ENCODE data around the gene FSTL4.

The FSTL4 gene

DNA sequence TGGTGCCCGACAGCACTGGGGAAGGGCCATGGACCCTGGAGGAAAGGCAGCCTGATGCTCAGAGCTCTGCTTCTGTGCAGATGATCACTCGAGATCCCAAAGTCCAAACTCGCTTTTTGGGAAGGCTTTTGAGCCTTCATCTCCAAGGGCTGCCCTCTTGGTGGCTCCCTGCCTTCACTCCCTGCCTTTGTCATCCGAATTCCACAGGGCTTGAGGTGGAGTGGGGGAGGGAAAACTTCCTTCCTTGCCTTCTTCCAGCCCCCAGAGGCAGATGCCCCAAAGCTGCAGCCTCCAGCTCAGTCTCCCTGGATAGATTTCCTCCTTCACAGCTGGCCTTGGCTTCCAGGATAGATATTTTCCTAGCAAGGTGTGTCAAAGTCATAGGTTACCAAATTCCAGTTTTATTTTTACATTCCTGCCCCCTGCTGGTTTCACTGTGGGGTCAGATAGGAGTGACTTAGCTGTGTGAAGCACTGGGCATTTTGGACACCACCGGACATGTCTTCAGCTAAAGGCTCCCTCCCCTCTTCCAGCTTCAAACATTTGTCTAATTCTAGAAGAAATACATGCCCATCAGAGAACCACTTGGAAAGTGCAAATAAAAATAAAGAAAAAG lies 292.3 kb downstream of the FSTL4 start:
- 64 to 67% methylated on average over 2 to 3 of the region's 5 CpGs for WGBS, 2 experiments (ENCODE audit: insufficient coverage in 2 of 2)
- H3K4me3 ChIP-seq (ENCODE audit: extremely low read depth, insufficient read depth, low read length, poor library complexity, severe bottlenecking) = no peak overlapping the region
- peaks cover 6% of the 10 kb centered on the region for H3K4me1 ChIP-seq (ENCODE audit: control insufficient read depth, insufficient read depth, low read length, poor library complexity, severe bottlenecking)

DNA sequence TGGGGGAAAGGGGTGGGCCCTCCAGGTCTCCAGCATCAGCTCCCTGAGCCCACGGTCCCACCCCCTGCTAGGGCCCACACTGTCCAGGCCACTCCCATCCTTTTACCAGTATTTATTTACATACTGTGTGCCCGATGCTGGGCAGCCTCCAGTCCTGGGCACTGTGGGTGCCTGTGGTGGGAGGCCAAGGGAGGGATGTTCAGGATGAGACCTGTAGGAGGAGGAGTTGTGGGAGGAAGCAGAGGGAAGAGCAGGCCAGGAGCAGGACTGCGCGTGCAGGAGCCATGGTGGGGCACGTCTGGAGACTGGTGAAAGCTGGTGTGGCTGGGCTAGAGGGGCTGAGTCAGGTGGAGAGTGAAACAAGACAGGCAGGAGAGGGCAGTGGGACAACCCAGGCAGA lies 293.1 kb downstream of the FSTL4 start:
- H3K9me3 ChIP-seq (ENCODE audit: control insufficient read depth, low read length) = no peaks in the 10 kb centered on the region
- peaks cover 6% of the 10 kb centered on the region for H3K4me1 ChIP-seq (ENCODE audit: control insufficient read depth, insufficient read depth, low read length, poor library complexity, severe bottlenecking)
- no peaks in the 10 kb centered on the region for H3K36me3 ChIP-seq (ENCODE audit: control insufficient read depth, insufficient read depth, low read length)
- WGBS, 2 experiments (ENCODE audit: insufficient coverage in 2 of 2) = 90 to 91% methylated on average over 4 to 5 of the region's 5 CpGs
- no peak overlapping the region for H3K27ac ChIP-seq (ENCODE audit: low read depth, low read length, severe bottlenecking)
- H3K4me3 ChIP-seq (ENCODE audit: extremely low read depth, insufficient read depth, low read length, poor library complexity, severe bottlenecking) = no peak overlapping the region

More for the DNA sequence above, 292.3 kb downstream of the FSTL4 start:
- Histone ChIP-seq H3K27ac (ENCODE audit: low read depth, low read length, severe bottlenecking) (no peak overlapping the region), H3K9me3 (ENCODE audit: control insufficient read depth, low read length) (no peaks in the 10 kb centered on the region), H3K36me3 (ENCODE audit: control insufficient read depth, insufficient read depth, low read length) (no peaks in the 10 kb centered on the region)

DNA sequence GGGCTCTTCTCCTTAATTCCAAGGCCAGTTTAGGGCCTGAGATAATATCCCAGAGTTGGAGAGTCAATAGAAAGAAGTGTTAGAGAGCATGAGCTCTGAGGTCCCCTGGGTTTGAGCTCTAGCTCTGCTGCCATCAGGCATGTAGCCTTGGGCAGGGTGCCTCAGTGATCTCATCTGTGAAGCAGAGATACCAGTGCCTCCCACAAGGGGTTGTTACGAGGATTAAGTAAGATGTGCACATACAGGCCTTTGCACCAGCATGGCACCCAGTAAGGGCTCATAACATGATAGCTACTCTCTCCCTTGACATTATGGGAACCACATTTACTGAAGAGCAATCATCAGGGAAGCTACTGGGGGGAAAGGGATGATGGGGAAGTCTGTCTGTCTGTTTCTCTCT lies 294.8 kb downstream of the FSTL4 start:
- Histone ChIP-seq H3K9me3 (ENCODE audit: control insufficient read depth, low read length) (no peaks in the 10 kb centered on the region), H3K4me1 (ENCODE audit: control insufficient read depth, insufficient read depth, low read length, poor library complexity, severe bottlenecking) (peaks cover 6% of the 10 kb centered on the region), H3K27ac (ENCODE audit: low read depth, low read length, severe bottlenecking) (no peak overlapping the region), H3K36me3 (ENCODE audit: control insufficient read depth, insufficient read depth, low read length) (no peaks in the 10 kb centered on the region), H3K4me3 (ENCODE audit: extremely low read depth, insufficient read depth, low read length, poor library complexity, severe bottlenecking) (no peak overlapping the region)
- 100% methylated on average over 1 of the region's 1 CpG; no CpG with 5 or more reads in 1 of the 2 experiments for WGBS, 2 experiments (ENCODE audit: insufficient coverage in 2 of 2)

DNA sequence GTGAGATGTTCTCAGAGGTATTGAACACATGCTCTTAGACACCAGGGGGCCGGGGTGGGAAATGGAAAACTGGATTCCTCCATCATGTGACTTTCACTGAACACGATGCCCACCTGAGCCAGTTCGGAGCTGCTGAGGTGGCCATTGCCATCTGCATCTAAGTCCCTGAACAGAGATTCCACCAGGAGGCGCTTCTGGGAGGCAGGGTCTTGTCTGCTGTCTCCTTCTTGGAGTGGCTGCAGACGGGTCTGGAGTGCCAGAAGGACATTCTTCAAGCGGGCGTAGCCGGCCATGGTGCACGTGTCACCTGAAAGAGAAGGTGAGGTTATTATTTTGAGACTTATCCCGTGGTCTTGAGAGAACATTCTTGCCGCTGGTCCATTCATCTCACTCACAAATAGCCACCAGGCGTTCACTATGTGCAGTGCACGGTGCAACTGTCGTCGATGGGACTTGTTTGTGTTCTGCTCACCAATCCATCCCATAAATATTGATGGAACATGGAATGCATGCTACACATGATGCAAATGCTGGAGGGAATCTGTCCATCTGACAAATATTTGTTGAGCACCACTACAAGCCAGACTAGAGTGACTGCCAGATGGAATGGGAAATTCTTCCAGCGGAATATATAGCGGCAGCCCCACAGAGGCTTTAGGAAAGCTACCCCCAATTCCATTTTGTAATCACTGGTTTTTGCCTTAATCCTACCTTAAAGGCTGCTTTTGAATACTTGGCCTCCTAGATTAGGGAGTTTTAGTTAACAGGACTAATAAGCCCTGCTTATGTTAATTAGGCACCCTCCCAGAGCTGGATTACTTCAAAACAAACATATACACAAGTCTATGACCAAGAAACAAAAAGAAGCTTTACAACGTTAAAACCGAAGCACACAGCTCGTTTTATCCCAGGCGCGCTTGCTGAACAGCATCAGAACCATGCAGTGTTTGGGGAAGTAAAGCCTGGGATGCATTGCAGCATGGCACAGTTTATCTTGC lies 295.7 kb downstream of the FSTL4 start:
- Histone ChIP-seq H3K4me3 (ENCODE audit: extremely low read depth, insufficient read depth, low read length, poor library complexity, severe bottlenecking) (no peak overlapping the region), H3K36me3 (ENCODE audit: control insufficient read depth, insufficient read depth, low read length) (no peaks in the 10 kb centered on the region), H3K4me1 (ENCODE audit: control insufficient read depth, insufficient read depth, low read length, poor library complexity, severe bottlenecking) (peaks cover 6% of the 10 kb centered on the region), H3K27ac (ENCODE audit: low read depth, low read length, severe bottlenecking) (no peak overlapping the region), H3K9me3 (ENCODE audit: control insufficient read depth, low read length) (no peaks in the 10 kb centered on the region)
- WGBS, 2 experiments (ENCODE audit: insufficient coverage in 2 of 2) = 76 to 86% methylated on average over 15 to 19 of the region's 22 CpGs

DNA sequence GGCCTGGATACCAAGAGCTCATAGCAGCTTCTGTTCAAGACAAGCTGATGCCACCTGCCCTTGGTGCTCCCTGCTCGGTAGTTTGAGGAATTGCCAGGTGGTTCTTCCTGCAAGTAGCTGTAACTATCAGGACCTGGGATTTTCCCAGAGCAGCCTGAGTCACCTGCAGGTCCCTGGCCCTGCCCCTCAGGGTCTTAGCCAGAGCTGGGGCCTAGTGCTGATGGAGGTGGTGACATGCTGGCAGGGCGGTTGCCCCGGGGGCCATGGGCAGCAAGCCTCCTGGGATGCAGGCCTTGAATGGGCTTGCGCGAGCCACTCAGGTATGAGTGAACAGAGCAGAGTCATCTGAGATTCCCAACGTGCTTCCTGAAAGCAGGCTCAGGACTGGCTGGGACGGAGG lies 298.3 kb downstream of the FSTL4 start:
- no peak overlapping the region for H3K27ac ChIP-seq (ENCODE audit: low read depth, low read length, severe bottlenecking)
- WGBS, 2 experiments (ENCODE audit: insufficient coverage in 2 of 2) = 85 to 89% methylated on average over 7 of the region's 7 CpGs

DNA sequence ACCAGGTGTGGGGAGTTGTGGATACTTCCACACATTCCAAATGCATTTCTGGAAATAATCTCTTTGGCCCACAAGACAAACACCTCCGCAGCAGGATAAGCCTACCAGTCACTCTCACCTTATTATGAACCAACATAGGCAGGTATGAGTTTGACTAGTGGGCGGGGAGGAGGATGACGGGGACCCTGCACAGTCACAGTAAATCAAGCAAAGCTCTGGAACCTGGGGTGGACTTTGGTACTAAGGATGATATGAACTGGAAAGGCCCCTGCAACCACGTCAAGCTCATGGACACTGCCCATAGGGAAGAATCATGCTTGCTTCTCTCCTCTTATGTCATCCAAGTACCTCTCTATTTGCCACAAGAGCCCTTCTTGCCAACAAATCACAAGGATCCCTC lies 301.2 kb downstream of the FSTL4 start:
- WGBS, 2 experiments (ENCODE audit: insufficient coverage in 2 of 2) = 80 to 100% methylated on average over 2 to 3 of the region's 4 CpGs
- no peaks in the 10 kb centered on the region for H3K9me3 ChIP-seq (ENCODE audit: control insufficient read depth, low read length)
- no peak overlapping the region for H3K4me3 ChIP-seq (ENCODE audit: extremely low read depth, insufficient read depth, low read length, poor library complexity, severe bottlenecking)
- H3K4me1 ChIP-seq (ENCODE audit: control insufficient read depth, insufficient read depth, low read length, poor library complexity, severe bottlenecking) = no peaks in the 10 kb centered on the region
- no peaks in the 10 kb centered on the region for H3K36me3 ChIP-seq (ENCODE audit: control insufficient read depth, insufficient read depth, low read length)
- H3K27ac ChIP-seq (ENCODE audit: low read depth, low read length, severe bottlenecking) = no peak overlapping the region

More for the DNA sequence above, 298.3 kb downstream of the FSTL4 start:
- Histone ChIP-seq H3K9me3 (ENCODE audit: control insufficient read depth, low read length) (no peaks in the 10 kb centered on the region), H3K36me3 (ENCODE audit: control insufficient read depth, insufficient read depth, low read length) (no peaks in the 10 kb centered on the region), H3K4me3 (ENCODE audit: extremely low read depth, insufficient read depth, low read length, poor library complexity, severe bottlenecking) (no peak overlapping the region), H3K4me1 (ENCODE audit: control insufficient read depth, insufficient read depth, low read length, poor library complexity, severe bottlenecking) (no peaks in the 10 kb centered on the region)

DNA sequence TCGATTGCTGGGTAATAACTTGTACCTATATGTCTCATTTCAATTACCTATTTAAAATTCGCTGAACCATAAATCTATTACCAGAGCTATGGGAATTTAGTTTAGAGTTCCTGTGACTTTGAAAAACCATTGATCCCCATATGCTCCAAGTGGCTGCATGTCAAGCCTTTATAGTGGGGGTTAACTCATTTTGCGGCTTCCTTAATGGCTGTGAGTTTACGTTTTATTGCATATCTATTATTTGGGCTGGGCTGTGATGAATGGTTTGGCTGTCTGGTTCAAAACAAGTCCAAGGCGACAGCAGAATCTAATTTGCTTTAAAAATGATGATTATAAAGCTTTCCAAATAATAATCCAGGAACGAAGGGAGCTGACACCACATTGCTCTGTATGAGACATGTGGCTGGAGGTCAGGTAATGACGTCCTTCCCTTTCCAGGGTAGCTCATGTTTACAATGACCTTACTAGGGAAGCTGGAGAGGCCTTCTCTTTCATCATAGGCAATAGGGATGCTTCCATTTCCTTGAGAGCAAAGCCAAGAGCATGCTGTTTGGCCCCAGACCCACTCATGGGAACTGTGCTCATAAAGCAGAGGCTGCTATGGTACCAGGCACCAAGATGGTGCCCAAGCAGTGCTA lies 302.2 kb downstream of the FSTL4 start:
- H3K36me3 ChIP-seq (ENCODE audit: control insufficient read depth, insufficient read depth, low read length) = no peaks in the 10 kb centered on the region
- 98 to 100% methylated on average over 3 to 4 of the region's 7 CpGs for WGBS, 2 experiments (ENCODE audit: insufficient coverage in 2 of 2)
- no peaks in the 10 kb centered on the region for H3K4me1 ChIP-seq (ENCODE audit: control insufficient read depth, insufficient read depth, low read length, poor library complexity, severe bottlenecking)
- no peak overlapping the region for H3K27ac ChIP-seq (ENCODE audit: low read depth, low read length, severe bottlenecking)
- no peaks in the 10 kb centered on the region for H3K9me3 ChIP-seq (ENCODE audit: control insufficient read depth, low read length)
- H3K4me3 ChIP-seq (ENCODE audit: extremely low read depth, insufficient read depth, low read length, poor library complexity, severe bottlenecking) = no peak overlapping the region

DNA sequence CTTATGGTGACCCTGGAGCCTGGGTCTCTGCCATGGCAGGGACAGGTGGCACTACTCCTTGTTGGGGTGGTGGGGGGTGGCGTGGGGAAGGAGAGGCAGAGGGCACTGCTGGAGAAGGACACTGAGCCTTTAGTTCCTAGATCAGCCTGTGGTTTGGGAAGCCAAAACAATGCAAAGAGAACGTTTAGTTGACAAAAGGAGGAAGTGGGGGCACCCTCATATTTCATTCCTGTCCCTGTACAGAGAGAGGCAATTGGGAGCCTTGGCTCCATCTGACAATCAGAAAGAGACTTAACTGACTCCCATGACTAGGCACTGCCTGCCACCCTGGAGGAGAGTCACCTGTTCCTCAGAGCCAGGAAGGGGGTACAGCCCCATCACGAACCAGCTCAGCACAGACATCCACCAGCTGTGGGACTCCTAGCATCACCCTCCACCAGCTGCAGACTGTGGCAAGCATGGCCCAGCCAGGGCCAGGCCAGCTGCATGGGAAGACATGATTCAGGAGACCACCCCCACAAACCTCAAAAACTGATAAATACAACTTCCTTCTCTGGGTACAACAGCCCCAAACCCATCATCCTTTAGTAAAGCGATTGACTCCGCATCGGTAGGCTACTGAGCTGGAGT lies 303.1 kb downstream of the FSTL4 start:
- no peaks in the 10 kb centered on the region for H3K36me3 ChIP-seq (ENCODE audit: control insufficient read depth, insufficient read depth, low read length)

DNA sequence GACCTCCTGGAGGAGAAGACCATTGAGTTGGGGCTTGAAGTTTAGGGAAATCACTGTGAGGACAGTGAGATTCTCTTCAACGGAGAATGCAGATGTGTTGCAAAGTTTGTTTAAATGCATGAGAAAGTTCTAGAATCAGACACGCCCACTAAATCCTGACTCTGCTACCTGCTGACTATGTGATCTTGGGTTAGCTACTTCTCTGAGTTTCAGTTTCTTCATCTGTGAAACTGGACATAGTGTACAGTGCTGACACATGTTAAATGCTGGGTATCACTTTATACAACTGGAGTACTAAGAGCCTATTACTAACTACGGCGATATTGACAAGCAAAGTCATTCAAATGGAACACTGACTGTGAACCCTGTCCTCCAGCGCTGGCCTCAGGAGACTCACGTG lies 305.1 kb downstream of the FSTL4 start:
- Histone ChIP-seq H3K36me3 (ENCODE audit: control insufficient read depth, insufficient read depth, low read length) (no peaks in the 10 kb centered on the region), H3K27ac (ENCODE audit: low read depth, low read length, severe bottlenecking) (no peak overlapping the region), H3K4me3 (ENCODE audit: extremely low read depth, insufficient read depth, low read length, poor library complexity, severe bottlenecking) (no peak overlapping the region), H3K4me1 (ENCODE audit: control insufficient read depth, insufficient read depth, low read length, poor library complexity, severe bottlenecking) (no peaks in the 10 kb centered on the region), H3K9me3 (ENCODE audit: control insufficient read depth, low read length) (no peaks in the 10 kb centered on the region)
- 97 to 98% methylated on average over 3 to 5 of the region's 6 CpGs for WGBS, 2 experiments (ENCODE audit: insufficient coverage in 2 of 2)

More for the DNA sequence above, 303.1 kb downstream of the FSTL4 start:
- whole genome bisulfite sequencing, 2 experiments (ENCODE audit: insufficient coverage in 2 of 2) = 93 to 100% methylated on average over 1 to 5 of the region's 6 CpGs
- Histone ChIP-seq H3K27ac (ENCODE audit: low read depth, low read length, severe bottlenecking) (no peak overlapping the region), H3K4me3 (ENCODE audit: extremely low read depth, insufficient read depth, low read length, poor library complexity, severe bottlenecking) (no peak overlapping the region), H3K9me3 (ENCODE audit: control insufficient read depth, low read length) (no peaks in the 10 kb centered on the region), H3K4me1 (ENCODE audit: control insufficient read depth, insufficient read depth, low read length, poor library complexity, severe bottlenecking) (no peaks in the 10 kb centered on the region)

DNA sequence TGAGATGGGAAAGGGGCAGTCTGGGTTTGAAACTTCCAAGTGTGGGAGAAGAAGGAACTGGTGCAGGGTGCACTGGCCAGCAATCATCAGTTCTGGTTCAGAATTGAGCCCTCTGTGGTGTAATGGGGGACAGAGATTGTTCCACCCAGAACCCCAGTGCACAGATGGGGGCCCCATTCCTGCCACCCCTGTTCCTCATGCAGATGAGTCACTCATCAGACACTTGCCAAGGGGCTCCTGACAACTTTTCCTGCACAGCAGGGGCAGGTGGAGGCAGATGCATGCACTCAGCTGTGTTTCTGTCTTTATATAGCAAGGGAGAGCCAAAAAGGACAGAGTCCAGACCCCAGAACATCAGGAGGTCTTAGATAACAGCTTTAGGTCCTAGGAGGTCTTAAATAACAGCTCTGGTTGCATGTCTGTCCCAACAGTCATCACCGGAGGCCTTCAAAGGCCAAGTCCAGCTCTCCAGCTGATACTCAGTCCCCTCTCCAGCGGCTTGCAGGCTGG lies 307.6 kb downstream of the FSTL4 start:
- 71 to 86% methylated on average over 1 to 2 of the region's 2 CpGs for WGBS, 2 experiments (ENCODE audit: insufficient coverage in 2 of 2)
- Histone ChIP-seq H3K36me3 (ENCODE audit: control insufficient read depth, insufficient read depth, low read length) (no peaks in the 10 kb centered on the region), H3K4me3 (ENCODE audit: extremely low read depth, insufficient read depth, low read length, poor library complexity, severe bottlenecking) (no peak overlapping the region), H3K4me1 (ENCODE audit: control insufficient read depth, insufficient read depth, low read length, poor library complexity, severe bottlenecking) (no peaks in the 10 kb centered on the region), H3K9me3 (ENCODE audit: control insufficient read depth, low read length) (no peaks in the 10 kb centered on the region), H3K27ac (ENCODE audit: low read depth, low read length, severe bottlenecking) (no peak overlapping the region)
